GM10847 (cell line): ENCODE data around the gene ADAP2.

Experiments used
- POLR2A ChIP-seq: IDR thresholded peaks from 2 replicates; pipeline ENCODE4 v1.6.1; 2011; ENCODE audit not compliant: insufficient read length; ENCODE audit errors: extremely low read depth

ADAP2 gene

DNA sequence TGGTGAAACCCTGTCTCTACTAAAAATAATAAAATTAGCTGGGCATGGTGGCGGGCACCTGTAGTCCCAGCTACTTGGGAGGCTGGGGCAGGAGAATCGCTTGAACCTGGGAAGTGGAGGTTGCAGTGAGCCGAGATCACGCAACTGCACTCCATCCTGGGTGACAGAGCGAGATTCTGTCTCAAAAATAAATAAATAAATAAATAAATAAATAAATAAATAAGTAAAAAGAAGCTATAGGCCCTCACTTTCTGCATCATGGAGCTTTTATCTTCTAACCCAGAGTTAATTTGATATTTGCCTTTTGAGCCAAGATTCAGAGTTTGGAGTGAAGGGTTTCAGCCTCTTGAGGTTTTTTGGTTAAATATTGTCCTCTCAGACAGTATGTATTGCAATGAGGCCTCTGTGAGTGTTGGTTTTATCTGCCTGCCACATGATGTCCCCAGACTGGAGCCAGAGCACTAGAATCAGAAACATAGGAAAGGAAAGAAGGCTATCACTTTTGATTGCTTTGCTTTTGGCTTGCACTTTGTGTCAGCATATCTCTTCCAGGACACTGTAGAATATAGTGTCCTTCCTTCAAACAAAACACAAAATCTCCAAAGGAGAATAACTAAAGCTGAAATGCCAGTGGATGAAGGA, 81.6 kb downstream of the ADAP2 start:
- no peak for TF ChIP-seq POLR2A

GRCh38 chr17:31004160-31004559, 82.4 kb downstream of the ADAP2 start:
- no peak for TF ChIP-seq POLR2A

DNA sequence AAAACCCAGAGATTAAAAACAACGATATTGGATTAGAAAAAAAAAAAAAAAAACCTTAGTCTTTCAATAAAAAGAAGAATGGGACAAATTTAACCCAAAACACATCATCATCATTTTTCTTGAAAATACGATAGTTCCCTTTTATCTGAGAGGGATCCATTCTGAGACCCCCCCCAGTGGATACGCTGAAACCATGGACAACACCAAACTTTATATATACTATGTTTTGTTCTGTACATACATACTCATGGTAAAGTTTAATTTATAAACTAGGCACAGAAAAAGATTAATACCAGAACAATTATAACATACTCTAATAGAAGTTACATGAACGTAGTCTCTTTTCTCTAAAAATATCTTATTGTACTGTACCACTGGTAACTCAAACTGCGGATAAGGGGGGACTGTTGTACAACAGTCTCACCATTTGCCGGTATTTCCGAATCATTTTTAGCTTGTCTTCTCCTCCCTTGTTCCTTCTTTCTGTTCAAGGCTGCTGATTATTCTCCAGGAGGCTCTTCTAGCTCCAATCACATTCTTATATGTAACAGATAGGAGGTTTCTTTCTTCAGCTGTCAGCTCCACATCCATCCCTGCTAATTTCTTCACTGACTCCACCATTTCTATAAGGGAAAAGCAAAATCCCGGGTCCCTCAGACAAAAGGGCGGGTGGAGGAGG, 86.1 kb downstream of the ADAP2 start:
- TF ChIP-seq POLR2A: no peak

DNA sequence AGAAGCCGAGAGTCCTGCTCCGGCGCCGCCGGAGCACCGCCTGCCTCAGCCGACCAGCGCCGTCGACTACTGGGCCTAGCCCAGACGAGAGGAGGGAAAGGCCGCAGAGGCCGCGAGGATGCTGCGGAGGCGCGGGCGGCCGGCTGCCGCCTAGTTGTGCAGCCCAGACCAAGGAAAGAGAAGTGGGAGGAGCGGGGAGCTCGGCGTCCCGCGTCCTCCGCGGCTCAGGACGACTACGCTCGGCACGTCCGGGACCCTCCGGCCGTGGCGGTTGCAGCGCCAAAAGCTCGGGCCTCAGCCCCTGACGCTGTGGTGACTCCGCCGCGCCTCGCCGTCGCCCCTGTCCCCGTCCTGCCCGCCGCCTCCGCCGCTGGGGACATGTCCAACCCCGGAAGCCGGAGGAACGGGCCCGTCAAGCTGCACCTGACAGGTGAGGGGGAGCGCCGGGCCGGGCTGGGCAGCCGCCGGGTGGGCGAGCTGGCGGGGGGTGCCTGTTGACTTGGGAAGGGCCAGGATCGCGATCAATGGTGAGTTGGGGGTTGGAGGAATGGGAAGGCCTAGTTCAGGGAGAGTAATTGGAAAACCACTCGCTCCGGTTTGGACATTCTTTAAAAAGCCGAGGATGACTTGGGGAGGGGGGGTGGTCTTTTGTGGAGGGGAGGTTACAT, 86.8 kb downstream of the ADAP2 start:
- TF ChIP-seq POLR2A: no peak
